ENCODE results near the gene SERPINF2. TPM values are rescaled to one million over a fixed set of nuclear protein-coding genes. Genes with fewer than 3 reads are reported as not detected.

Gene SERPINF2
- total RNA-seq (10 to 100 TPM; 13.7 to 41.1 TPM), polyA plus RNA-seq (10 to 100 TPM; 74.9 to 78.9 TPM)
- long read RNA-seq, donor 1, result 0 reads
- long read RNA-seq, donor 2, result 0 reads
- long read RNA-seq, donor 3, result 0 reads
- long read RNA-seq, donor 4, partial matches to known transcripts, result 0 of 1 reads
- long read RNA-seq, donor 4, other reads (novel, unspliced or antisense), result 0 of 1 reads
- long read RNA-seq, donor 5, partial matches to known transcripts, result 0 of 1 reads
- long read RNA-seq, donor 5, other reads (novel, unspliced or antisense), result 0 of 1 reads

DNA sequence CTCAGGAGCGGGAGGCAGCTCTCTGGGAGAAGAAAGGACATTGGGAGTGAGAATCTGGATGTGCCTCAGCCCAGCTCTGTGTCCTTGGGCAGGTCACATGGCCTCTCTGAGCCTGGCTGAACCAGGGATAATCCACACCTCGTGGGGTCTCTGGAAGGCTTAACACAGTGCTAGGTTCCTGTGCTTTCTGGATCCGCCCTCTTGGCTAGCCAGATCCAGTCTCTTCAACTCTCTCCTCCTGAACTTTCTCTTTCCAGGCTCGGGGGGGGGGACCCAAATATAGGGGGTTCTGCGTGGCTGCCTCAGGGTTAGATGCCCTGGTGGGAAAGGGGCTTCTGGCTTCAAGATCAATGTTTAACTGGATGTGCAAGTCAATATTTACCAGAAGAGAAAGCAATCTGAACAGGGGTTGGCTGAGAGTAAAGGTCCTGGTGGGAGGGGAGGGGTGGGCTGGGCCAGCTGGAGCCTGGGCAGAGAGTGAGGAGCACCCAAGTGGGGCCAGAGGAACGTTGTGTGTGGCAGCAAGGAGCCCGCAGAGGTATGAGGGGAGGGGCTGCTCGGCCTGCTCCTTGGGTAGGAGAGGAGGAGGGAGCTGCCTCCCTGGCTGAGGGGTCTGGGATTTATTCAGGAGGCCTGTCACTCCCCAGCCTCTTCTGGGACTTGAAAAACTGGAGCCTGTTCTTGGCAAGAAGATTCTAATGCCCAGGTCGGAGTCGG is at the start of gene SERPINF2:
Gene SERPINF2 (plus strand): TSS at position 501 of the 717 bp plus-strand sequence. CDS start 2,125 bp downstream, outside the sequence.
- Histone ChIP-seq H3K27ac (ENCODE audit: low read depth in 1 of 2, low read length in 1 of 2) (peak within 1 kb of the TSS in 1 of 2 donors; percentile 39), H3K4me3 (no peak within 1 kb of the TSS), H3K36me3 (ENCODE audit: control insufficient read depth in 4 of 4, insufficient read depth in 4 of 4, low read length in 4 of 4) (peaks cover 0 to 8% (median 1%) of the 10 kb centered on the region in 4 donors), H3K9ac (ENCODE audit: insufficient read depth in 1 of 2, low read length in 2 of 2) (no peak within 1 kb of the TSS), H3K9me3 (ENCODE audit: control insufficient read depth in 4 of 4, insufficient read depth in 3 of 4, low read length in 3 of 4) (no peaks in the 10 kb centered on the region), H3K27me3 (ENCODE audit: control insufficient read depth in 3 of 3, insufficient read depth in 3 of 3, low read length in 2 of 3) (no peaks in the 10 kb centered on the region), H3K4me1 (ENCODE audit: control insufficient read depth in 5 of 5, insufficient read depth in 5 of 5, low read length in 5 of 5) (peaks cover 0 to 5% (median 0%) of the 10 kb centered on the region in 5 donors)
- ATAC-seq (ENCODE audit: insufficient read depth, low FRiP score) (no peak), DNase-seq (peak; percentile 38 to 75 (median 71))
- 59 to 72% methylated on average over 10 of the region's 10 CpGs for WGBS, 2 donors
- no peak for TF ChIP-seq CTCF (IDR thresholded peaks at IDR 0.05; ENCODE audit: control extremely low read depth, extremely low read depth)

- no peaks in the 10 kb centered on the region for H3K36me3 ChIP-seq (ENCODE audit: control insufficient read depth in 4 of 4, insufficient read depth in 4 of 4, low read length in 4 of 4)
- 92 to 94% methylated on average over 7 of the region's 7 CpGs for WGBS, 2 donors
- H3K27me3 ChIP-seq (ENCODE audit: control insufficient read depth in 3 of 3, insufficient read depth in 3 of 3, low read length in 2 of 3), result no peaks in the 10 kb centered on the region
Measured at GRCh38 chr17:1693339-1693738, 49.3 kb upstream of the SERPINF2 start.

GRCh38 chr17:1695365-1695764 is 47.3 kb upstream of the SERPINF2 start:
- no peak overlapping the region for H3K9ac ChIP-seq (ENCODE audit: insufficient read depth in 1 of 2, low read length in 2 of 2)
- H3K27ac ChIP-seq (ENCODE audit: low read depth in 1 of 2, low read length in 1 of 2), result no peak overlapping the region
- no peaks in the 10 kb centered on the region for H3K4me1 ChIP-seq (ENCODE audit: control insufficient read depth in 5 of 5, insufficient read depth in 5 of 5, low read length in 5 of 5)
- H3K9me3 ChIP-seq (ENCODE audit: control insufficient read depth in 4 of 4, insufficient read depth in 3 of 4, low read length in 3 of 4), result no peaks in the 10 kb centered on the region
- DNase-seq (no peak), ATAC-seq (ENCODE audit: insufficient read depth, low FRiP score) (no peak)
- WGBS, 2 donors, result 89 to 91% methylated on average over 8 of the region's 8 CpGs
- no peaks in the 10 kb centered on the region for H3K27me3 ChIP-seq (ENCODE audit: control insufficient read depth in 3 of 3, insufficient read depth in 3 of 3, low read length in 2 of 3)
- no peak for TF ChIP-seq CTCF (IDR thresholded peaks at IDR 0.05; ENCODE audit: control extremely low read depth, extremely low read depth)
- H3K4me3 ChIP-seq, result no peak overlapping the region
- H3K36me3 ChIP-seq (ENCODE audit: control insufficient read depth in 4 of 4, insufficient read depth in 4 of 4, low read length in 4 of 4), result no peaks in the 10 kb centered on the region

More at GRCh38 chr17:1693339-1693738, 49.3 kb upstream of the SERPINF2 start:
- DNase-seq (no peak), ATAC-seq (ENCODE audit: insufficient read depth, low FRiP score) (no peak)
- no peak overlapping the region for H3K4me3 ChIP-seq
- H3K9ac ChIP-seq (ENCODE audit: insufficient read depth in 1 of 2, low read length in 2 of 2), result no peak overlapping the region
- no peak for TF ChIP-seq CTCF (IDR thresholded peaks at IDR 0.05; ENCODE audit: control extremely low read depth, extremely low read depth)
- H3K9me3 ChIP-seq (ENCODE audit: control insufficient read depth in 4 of 4, insufficient read depth in 3 of 4, low read length in 3 of 4), result no peaks in the 10 kb centered on the region
- no peaks in the 10 kb centered on the region for H3K4me1 ChIP-seq (ENCODE audit: control insufficient read depth in 5 of 5, insufficient read depth in 5 of 5, low read length in 5 of 5)
- no peak overlapping the region for H3K27ac ChIP-seq (ENCODE audit: low read depth in 1 of 2, low read length in 1 of 2)
